Loucy (cell line): ENCODE results near the gene LRRC53.

Experiments used
- H2AFZ ChIP-seq: fragments of 200-600 bp; sonication (generic); 2 replicates; pipeline ENCODE4 v1.6.0; 2016; ENCODE audit warnings: antibody characterized with exemption, mild to moderate bottlenecking, low read length, moderate library complexity
- H3F3A ChIP-seq: fragments of 200-600 bp; 2 replicates; pipeline ENCODE4 v1.6.0; 2016; ENCODE audit warnings: antibody characterized with exemption, low read depth, mild to moderate bottlenecking
- H3K27me3 ChIP-seq: fragments of 200-600 bp; sonication (generic); 2 replicates; pipeline ENCODE4 v1.6.1; 2014; ENCODE audit warnings: low read length, mild to moderate bottlenecking; ENCODE audit not compliant: insufficient read depth, poor library complexity, severe bottlenecking
- H3K36me3 ChIP-seq: fragments of 200-600 bp; sonication (generic); 2 replicates; pipeline ENCODE4 v1.6.1; 2016; ENCODE audit warnings: low read length; ENCODE audit not compliant: insufficient read depth
- H3K4me1 ChIP-seq: fragments of 200-600 bp; sonication (generic); 2 replicates; pipeline ENCODE4 v1.5.1; 2014; ENCODE audit warnings: low read length, mild to moderate bottlenecking; ENCODE audit not compliant: insufficient read depth, poor library complexity, severe bottlenecking
- H3K4me2 ChIP-seq: fragments of 200-600 bp; sonication (generic); 2 replicates; pipeline ENCODE4 v1.6.0; 2014; ENCODE audit warnings: antibody characterized with exemption, low read length, low read depth, mild to moderate bottlenecking; ENCODE audit not compliant: poor library complexity, severe bottlenecking
- H3K4me3 ChIP-seq: fragments of 200-600 bp; sonication (generic); 2 replicates; pipeline ENCODE4 v1.5.1; 2014; ENCODE audit warnings: low read length, mild to moderate bottlenecking, mixed read lengths; ENCODE audit not compliant: poor library complexity, severe bottlenecking
- H3K79me2 ChIP-seq: fragments of 200-600 bp; sonication (generic); 2 replicates; pipeline ENCODE4 v1.6.1; 2014; ENCODE audit warnings: low read length; ENCODE audit not compliant: insufficient read depth
- H3K9ac ChIP-seq: fragments of 200-600 bp; sonication (generic); 2 replicates; pipeline ENCODE4 v1.6.0; 2014; ENCODE audit warnings: mild to moderate bottlenecking, low read depth, low read length, moderate library complexity; ENCODE audit not compliant: poor library complexity, severe bottlenecking
- H3K9me2 ChIP-seq: fragments of 200-600 bp; sonication (generic); replicated peaks from 2 replicates; pipeline ENCODE4 v1.6.1; 2016; ENCODE audit warnings: low read depth, low read length, mixed read lengths
- H3K9me3 ChIP-seq: fragments of 200-600 bp; sonication (generic); 2 replicates; pipeline ENCODE4 v1.6.1; 2014; ENCODE audit warnings: mild to moderate bottlenecking, antibody characterized with exemption, low read length, low read depth; ENCODE audit not compliant: insufficient read depth
- H4K20me1 ChIP-seq: fragments of 200-600 bp; sonication (generic); 2 replicates; pipeline ENCODE4 v1.6.0; 2014; ENCODE audit warnings: antibody characterized with exemption, low read length, mild to moderate bottlenecking; ENCODE audit not compliant: insufficient read depth, poor library complexity, severe bottlenecking
- EZH2phosphoT487 ChIP-seq: fragments of 200-600 bp; IDR thresholded peaks from 2 replicates; pipeline ENCODE4 v1.6.1; 2018; ENCODE audit warnings: antibody characterized with exemption, mild to moderate bottlenecking, moderate library complexity, borderline replicate concordance
- TF ChIP-seq, protein P1 (sequence below): fragments of 200-600 bp; sonication (generic); conservative IDR thresholded peaks from 2 replicates; pipeline ENCODE4 v1.5.1; 2014; ENCODE audit warnings: mild to moderate bottlenecking, antibody characterized with exemption, low read length

The LRRC53 gene, protein sequence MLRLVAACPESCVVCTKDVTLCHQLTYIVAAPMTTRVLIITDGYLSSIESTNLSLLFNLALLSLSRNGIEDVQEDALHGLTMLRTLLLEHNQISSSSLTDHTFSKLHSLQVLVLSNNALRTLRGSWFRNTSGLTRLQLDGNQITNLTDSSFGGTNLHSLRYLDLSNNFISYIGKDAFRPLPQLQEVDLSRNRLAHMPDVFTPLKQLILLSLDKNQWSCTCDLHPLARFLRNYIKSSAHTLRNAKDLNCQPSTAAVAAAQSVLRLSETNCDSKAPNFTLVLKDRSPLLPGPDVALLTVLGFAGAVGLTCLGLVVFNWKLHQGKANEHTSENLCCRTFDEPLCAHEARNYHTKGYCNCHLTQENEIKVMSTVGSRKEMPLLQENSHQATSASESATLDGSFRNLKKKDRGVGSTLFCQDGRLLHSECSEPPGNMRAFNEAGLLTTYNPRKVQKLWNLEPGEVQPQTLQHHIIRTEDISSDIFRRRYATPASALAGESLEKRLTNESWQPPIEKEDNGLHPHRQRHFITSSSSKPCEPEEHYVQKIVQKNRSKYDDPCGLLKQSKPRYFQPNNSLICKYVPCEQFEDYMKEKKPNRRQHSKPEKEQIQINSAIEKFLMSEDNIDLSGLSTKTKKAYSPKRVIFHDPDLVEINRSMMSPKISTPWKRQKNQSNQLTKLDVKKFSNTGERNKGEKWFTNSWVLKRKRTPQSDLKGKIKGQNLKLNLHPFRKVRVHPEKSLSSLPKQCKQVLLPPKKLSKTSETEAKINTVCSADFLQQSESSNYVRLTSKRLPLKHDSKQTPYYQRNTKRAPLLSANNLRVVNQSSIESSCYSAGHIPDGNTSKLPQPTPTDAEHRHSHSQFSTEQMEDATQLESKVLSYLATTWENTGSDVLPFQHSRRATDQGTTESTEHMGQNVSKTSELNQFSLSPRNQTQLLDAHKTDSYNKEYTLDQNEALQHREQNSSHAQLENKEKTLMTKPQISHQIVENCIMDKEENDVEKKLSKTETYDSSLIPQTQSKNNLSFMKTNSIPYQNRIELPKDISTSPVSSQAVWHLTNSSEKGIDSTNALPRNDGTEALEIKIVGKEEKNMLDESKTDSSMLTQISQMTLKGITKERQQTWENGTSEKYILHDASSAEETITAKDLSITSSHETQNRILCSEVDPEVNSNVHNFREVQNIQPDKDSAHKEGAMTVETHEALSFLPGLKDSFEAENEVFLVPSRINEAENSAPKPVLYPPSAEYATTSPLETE

DNA sequence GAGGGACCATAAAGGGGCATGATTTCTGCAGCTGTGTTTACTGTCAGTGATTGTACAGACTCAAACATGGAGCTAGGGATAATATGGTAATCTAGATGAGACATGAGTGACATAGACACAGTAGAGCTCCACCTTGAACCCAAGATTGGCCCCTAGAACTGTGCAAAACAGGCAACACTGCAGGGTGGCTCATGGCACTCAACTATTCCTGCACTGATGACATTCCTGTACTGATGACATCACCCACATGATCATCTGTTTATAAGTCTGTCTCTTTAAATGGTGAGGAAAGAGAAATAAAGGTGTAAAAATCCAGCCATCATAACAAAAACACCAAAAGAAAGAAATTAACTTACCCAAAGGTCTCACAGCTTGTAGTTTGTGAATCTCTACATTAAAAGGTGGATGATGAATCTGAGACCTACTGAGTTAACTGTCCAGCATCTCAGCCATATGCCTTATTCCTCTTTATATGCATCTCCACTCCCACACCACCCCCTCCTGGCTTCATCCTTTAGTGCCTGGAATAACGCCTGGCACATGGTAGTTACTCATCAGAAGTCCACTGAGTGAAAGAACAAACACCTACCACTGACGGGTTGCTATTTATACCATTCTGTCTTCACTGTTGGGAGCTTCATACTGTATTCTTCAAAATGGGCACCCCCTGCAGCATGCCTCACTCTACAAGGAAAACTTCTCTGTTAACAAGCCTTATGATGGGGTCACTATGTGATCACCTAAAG lies at the start of gene LRRC53:
TSS of gene LRRC53 (minus strand) at position 442 of the 746 bp plus-strand sequence. CDS start 29,262 bp downstream, outside the sequence.
- Histone ChIP-seq H3F3A (no peaks in the 10 kb centered on the region), H3K9me3 (no peaks in the 10 kb centered on the region), H4K20me1 (no peaks in the 10 kb centered on the region), H3K4me1 (no peaks in the 10 kb centered on the region), H3K4me2 (no peak within 1 kb of the TSS), H3K4me3 (no peak within 1 kb of the TSS), H3K36me3 (no peaks in the 10 kb centered on the region), H3K79me2 (no peaks in the 10 kb centered on the region), H2AFZ (no peak within 1 kb of the TSS), H3K9ac (no peak within 1 kb of the TSS), H3K27me3 (no peaks in the 10 kb centered on the region), H3K9me2 (no peaks in the 10 kb centered on the region)
- TF ChIP-seq, protein P1, sequence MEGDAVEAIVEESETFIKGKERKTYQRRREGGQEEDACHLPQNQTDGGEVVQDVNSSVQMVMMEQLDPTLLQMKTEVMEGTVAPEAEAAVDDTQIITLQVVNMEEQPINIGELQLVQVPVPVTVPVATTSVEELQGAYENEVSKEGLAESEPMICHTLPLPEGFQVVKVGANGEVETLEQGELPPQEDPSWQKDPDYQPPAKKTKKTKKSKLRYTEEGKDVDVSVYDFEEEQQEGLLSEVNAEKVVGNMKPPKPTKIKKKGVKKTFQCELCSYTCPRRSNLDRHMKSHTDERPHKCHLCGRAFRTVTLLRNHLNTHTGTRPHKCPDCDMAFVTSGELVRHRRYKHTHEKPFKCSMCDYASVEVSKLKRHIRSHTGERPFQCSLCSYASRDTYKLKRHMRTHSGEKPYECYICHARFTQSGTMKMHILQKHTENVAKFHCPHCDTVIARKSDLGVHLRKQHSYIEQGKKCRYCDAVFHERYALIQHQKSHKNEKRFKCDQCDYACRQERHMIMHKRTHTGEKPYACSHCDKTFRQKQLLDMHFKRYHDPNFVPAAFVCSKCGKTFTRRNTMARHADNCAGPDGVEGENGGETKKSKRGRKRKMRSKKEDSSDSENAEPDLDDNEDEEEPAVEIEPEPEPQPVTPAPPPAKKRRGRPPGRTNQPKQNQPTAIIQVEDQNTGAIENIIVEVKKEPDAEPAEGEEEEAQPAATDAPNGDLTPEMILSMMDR, result no peak
- no peak for TF ChIP-seq EZH2phosphoT487

DNA sequence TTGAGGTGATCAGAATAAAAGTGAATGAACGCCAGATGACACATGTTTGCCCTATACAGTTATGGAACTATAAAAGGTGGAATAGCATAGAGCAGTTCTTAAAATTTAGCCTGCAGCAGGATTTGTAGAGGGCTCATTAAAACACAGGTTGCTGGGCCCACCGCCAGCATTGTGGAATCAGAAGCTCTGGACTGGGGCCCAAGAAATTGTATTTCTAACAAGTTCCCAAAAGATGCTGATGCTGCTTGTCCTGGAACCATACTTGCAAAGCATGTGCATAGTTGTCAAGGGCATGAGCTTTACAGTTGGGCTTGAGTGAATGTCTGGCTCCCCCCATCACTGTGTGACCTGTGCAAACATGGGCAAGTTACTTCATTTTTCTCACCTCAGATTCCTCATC lies 37.5 kb upstream of the LRRC53 start:
- Histone ChIP-seq H3K36me3 (no peaks in the 10 kb centered on the region), H3K4me1 (no peaks in the 10 kb centered on the region), H3K79me2 (no peaks in the 10 kb centered on the region), H3K4me3 (no peak overlapping the region), H3K9me2 (no peaks in the 10 kb centered on the region), H3K9ac (no peak overlapping the region), H3K4me2 (no peak overlapping the region), H3F3A (no peaks in the 10 kb centered on the region), H3K27me3 (no peaks in the 10 kb centered on the region), H2AFZ (no peak overlapping the region), H4K20me1 (no peaks in the 10 kb centered on the region), H3K9me3 (no peaks in the 10 kb centered on the region)
- TF ChIP-seq, protein P1, result no peak
- TF ChIP-seq EZH2phosphoT487, result no peak
